CD8-positive, alpha-beta memory T cell (primary cell): ENCODE measurements around the gene ORC1. TPM values are rescaled to one million over a fixed set of nuclear protein-coding genes. Genes with fewer than 3 reads are reported as not detected.

Source experiments
- polyA plus RNA-seq: library from polyadenylated mRNA; unstranded; fragments of 300-500 nt; fragmentation: Illumina TruSeq; gene quantifications from one replicate; pipeline ENCODE4 v1.2.3, GENCODE V29; 2021
- total RNA-seq, 2 experiments: library from RNA; stranded (reverse); gene quantifications; one replicate each; pipeline ENCODE4 v1.2.3, GENCODE V29; 2021

ORC1 gene
- total and polyA plus RNA-seq, 3 experiments from 2014 or later = 0.55 to 40.6 (median 39.8) TPM

Other genes starting within 250 kb of the ORC1 start
- gene CC2D1B, start 38.2 kb downstream of the ORC1 start, total RNA-seq = 10 to 100 TPM; 46.2 to 47.8 TPM
- gene CC2D1B, start 38.2 kb downstream of the ORC1 start, polyA plus RNA-seq = 11.0 TPM
- 100 to 1,000 TPM; 123 to 126 TPM for gene PRPF38A, start 179 bp upstream of the ORC1 start, total RNA-seq
- 46.4 TPM for gene PRPF38A, start 179 bp upstream of the ORC1 start, polyA plus RNA-seq
- 10 to 100 TPM; 54.1 to 63.1 TPM for gene TUT4, start 148.7 kb upstream of the ORC1 start, total RNA-seq
- gene TUT4, start 148.7 kb upstream of the ORC1 start, polyA plus RNA-seq = 40.1 TPM
- gene GPX7, start 197.9 kb upstream of the ORC1 start, total RNA-seq = 10 to 100 TPM; 29.9 to 30.0 TPM
- gene GPX7, start 197.9 kb upstream of the ORC1 start, polyA plus RNA-seq = 31.9 TPM
- 10 to 100 TPM; 15.7 to 16.7 TPM for gene SHISAL2A, start 228.7 kb upstream of the ORC1 start, total RNA-seq
- 11.3 TPM for gene SHISAL2A, start 228.7 kb upstream of the ORC1 start, polyA plus RNA-seq